Hair follicle dermal papilla cell (primary cell): ENCODE results near the gene ZSWIM7. TPM values are rescaled to one million over a fixed set of nuclear protein-coding genes. Genes with fewer than 3 reads are reported as not detected.

Experiments used
- total RNA-seq: library from RNA; depleted of rRNA; stranded (reverse); fragments of >200 nt; gene quantifications from 2 replicates; pipeline ENCODE4 v1.2.3, GENCODE V29; 2012

Gene ZSWIM7
- 8.1 and 14.9 TPM in 2 replicates for total RNA-seq

GRCh38 chr17:15999141-15999973 is at the start of gene ZSWIM7, which contains the start of gene TTC19:
ZSWIM7 (minus strand) TSS chr17:15999704; CDS start chr17:15999594, 110 bp downstream.
TTC19 (plus strand) TSS chr17:15999824; CDS start chr17:15999849, 25 bp downstream.

GRCh38 chr17:15944759-15945526 is 54.6 kb downstream of the ZSWIM7 start, which contains the start of gene ADORA2B:
ADORA2B (plus strand) TSS chr17:15945130; CDS start chr17:15945249, 119 bp downstream.

Other genes starting within 250 kb of the ZSWIM7 start
- gene ADORA2B, start 54.6 kb downstream of the ZSWIM7 start, total RNA-seq: 10.4 and 12.6 TPM in 2 replicates
- 26.2 and 31.3 TPM in 2 replicates for gene TTC19, start 120 bp upstream of the ZSWIM7 start, total RNA-seq
- 97.9 and 118 TPM in 2 replicates for gene NCOR1, start 215.8 kb upstream of the ZSWIM7 start, total RNA-seq
- gene PIGL, start 217.5 kb upstream of the ZSWIM7 start, total RNA-seq: 23.7 and 25.6 TPM in 2 replicates